ENCODE data around the gene PARP12. TPM values are rescaled to one million over a fixed set of nuclear protein-coding genes. Genes with fewer than 3 reads are reported as not detected.

Gene PARP12
- 13.5 and 23.3 TPM in 2 replicates for total RNA-seq

GRCh38 chr7:140062528-140063299 is at the start of gene PARP12:
PARP12 (minus strand) TSS chr7:140062951; CDS start chr7:140062847, 104 bp downstream.

Other genes with a start within 250 kb of the PARP12 start
- 1.2 TPM in 2 replicates for gene TBXAS1, start 233.7 kb downstream of the PARP12 start, total RNA-seq
- gene KDM7A, start 114.0 kb upstream of the PARP12 start, total RNA-seq = 3.1 and 4.8 TPM in 2 replicates